Activated CD4-positive, alpha-beta T cell treated with anti-CD3 and anti-CD28 coated beads for 24 hours (primary cell): ENCODE measurements around the gene NNT.
A peak's percentile ranks its signal among the peaks of the same experiment; 100 is the strongest.
"Not testable (repeated sequence)": the region's sequence is repeated elsewhere in the genome, so short reads cannot be mapped to it uniquely, and the experiment has no call there.

Experiments
- DNase-seq, 2 donors: peaks; one replicate each; pipeline ENCODE4 v3.0.0-alpha.2; 2020; ENCODE audit warnings: low read depth in 2 of 2

The NNT gene

GRCh38 chr5:43582082-43583005, 20.6 kb upstream of the NNT start:
- no peak for DNase-seq

DNA sequence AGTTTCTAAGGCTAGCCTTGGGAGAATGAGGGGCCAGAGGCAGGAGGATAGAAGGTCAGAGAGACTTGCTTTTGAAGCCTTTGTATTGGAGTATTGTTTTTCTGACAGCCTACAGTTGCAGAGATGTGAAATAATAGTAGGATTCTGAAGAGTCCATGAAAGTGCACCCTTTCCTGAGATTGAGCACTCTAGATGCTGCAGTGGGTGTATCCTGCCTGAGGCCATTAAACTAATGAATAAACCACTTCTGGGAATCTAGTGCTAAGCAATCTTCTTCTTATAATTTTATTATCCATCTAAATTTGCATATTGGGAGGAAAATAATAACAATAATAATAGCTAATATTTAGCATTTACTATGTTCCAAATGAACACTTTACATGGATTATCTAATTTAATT, 19.3 kb upstream of the NNT start:
- DNase-seq, result no peak

GRCh38 chr5:43584166-43584699, 18.7 kb upstream of the NNT start:
- DNase-seq, result no peak

- no peak for DNase-seq
Measured at GRCh38 chr5:43588842-43589241, 14.1 kb upstream of the NNT start.

DNA sequence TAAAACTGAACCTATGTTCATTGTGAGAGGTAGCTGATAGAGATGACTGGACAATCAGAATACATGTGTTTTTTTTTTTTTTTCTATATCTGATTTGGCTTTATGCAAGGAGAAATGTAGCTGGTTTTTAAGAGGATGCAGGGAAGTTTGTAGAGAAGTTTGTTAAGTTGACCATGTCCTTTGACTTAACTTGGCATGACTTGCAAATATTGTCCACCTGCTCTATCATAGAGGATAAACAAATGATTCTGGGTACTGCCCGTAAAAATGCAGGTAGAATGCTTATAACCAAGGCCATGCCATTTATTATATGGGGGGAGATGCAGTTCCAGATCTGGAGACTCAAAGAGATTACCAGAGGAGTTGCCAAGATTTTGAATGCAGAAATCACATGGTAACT, 13.7 kb upstream of the NNT start:
- no peak for DNase-seq

GRCh38 chr5:43590700-43591099, 12.3 kb upstream of the NNT start:
- DNase-seq, result no peak

- DNase-seq, result no peak
Measured at GRCh38 chr5:43592363-43592762, 10.6 kb upstream of the NNT start.

DNA sequence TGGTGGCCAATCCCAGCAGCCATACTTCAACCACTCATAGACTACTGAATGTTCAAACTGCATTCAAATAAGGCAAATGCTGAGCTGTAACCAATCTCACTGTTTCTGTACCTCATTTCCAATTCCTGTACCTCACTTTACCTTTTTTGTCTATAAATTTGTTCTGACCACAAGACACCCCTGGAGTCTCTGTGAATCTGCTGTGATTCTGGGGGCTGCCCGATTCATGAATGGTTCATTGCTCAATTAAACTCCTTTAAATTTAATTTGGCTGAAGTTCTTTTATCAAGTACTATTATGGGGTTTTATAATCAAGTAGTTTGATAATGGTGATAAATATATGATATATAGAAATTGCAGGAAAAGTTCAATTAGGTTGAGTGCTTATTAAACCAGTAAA, 4.1 kb upstream of the NNT start:
- not testable (repeated sequence) for DNase-seq

GRCh38 chr5:43601454-43602260, 1.3 kb upstream of the NNT start:
- no peak for DNase-seq

GRCh38 chr5:43603344-43604217, 601 bp downstream of the NNT start:
- DNase-seq, result peak; percentile 43 to 52

DNA sequence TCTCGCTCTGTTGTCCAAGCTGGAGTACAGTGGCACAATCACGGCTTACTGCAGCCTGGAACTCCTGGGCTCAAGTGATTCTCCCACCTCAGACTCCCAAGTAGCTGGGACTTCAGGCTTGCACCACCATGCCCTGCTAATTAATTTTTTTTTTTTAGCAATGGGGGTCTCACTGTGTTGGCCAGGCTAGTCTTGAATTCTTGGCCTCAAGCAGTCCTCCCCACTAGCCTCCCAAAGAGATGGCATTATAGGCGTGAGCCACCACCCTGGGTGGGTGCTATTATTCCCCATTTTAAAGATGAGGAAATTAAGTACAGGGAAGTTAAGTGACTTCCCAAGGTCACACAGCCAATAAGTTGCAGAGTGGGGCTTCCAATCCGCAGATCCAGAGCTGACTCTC, 1.7 kb downstream of the NNT start:
- DNase-seq, result no peak

GRCh38 chr5:43606351-43606750, 3.4 kb downstream of the NNT start:
- no peak for DNase-seq

GRCh38 chr5:43608406-43608805, 5.4 kb downstream of the NNT start:
- DNase-seq, result no peak

GRCh38 chr5:43609752-43610151, 6.8 kb downstream of the NNT start:
- DNase-seq, result no peak

GRCh38 chr5:43613370-43613769, 10.4 kb downstream of the NNT start:
- no peak for DNase-seq

DNA sequence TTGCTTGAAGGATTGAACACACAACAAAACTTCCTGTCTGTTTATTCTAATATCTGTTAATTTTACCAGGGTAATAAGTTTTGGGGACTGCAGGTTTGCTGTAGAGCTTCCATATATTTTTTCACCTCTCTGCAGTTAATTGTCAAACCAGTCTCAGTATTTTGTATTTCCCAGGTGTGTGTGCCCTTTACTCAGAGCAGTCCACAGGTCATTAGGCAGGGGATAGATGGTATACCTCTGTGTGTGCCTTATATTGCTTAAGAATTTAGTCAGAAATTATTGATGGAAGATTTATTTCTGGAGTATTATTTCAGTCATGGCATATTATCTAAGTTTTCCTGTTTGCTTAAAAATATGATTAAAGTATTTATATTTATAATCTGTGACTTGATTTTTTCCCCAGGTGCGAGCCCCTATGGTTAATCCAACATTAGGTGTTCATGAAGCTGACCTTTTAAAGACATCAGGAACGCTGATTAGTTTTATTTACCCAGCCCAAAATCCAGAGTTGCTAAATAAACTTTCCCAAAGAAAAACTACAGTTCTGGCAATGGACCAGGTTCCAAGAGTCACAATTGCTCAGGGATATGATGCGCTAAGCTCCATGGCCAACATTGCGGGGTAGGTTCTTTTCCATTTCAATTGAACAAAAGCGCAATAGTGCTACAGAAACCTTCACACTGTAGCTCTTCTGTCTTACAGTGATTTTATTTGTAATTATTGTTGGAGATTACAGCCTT, 12.6 kb downstream of the NNT start:
- no peak for DNase-seq

- DNase-seq, result no peak
Measured at GRCh38 chr5:43616535-43616934, 13.6 kb downstream of the NNT start.

DNA sequence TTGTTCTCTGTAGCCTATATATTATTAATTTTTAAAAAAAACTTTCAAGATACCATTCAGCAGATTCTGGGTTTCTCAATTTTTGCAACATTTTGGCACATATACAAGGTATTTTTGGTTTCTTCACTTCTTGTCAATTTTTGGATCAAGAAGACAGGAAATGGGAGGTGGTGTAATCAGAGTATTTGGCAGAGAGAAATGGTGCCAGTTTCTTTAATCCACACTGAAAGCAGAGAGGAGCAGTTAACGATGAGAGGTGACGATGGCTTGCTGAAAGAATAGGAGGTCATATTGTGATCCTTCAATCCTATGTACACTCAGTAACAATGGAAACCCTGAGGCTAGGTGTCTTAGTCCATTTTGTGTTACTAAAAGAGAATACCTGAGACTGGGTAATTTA, 16.4 kb downstream of the NNT start:
- no peak for DNase-seq

DNA sequence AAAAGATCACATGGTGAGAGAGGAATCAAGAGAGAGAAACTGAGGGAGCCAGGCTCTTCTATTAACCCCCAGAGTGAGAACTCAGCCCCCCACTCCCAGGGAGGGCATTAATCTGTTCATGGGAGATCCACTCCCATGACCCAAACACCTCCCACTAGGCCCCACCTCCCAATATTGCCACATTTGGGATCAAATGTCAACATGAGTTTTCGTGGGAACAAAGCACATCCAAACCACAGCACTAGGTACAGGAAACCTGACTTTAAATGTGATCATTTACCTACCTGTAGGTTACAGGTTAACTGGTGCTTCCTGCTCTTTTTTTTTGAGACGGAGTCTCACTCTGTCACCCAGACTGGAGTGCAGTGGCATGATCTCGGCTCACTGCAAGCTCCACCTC, 16.9 kb downstream of the NNT start:
- DNase-seq, result no peak

GRCh38 chr5:43620944-43621505, 18.0 kb downstream of the NNT start:
- DNase-seq, result no peak

GRCh38 chr5:43622074-43622473, 19.1 kb downstream of the NNT start:
- DNase-seq, result no peak
